ENCODE measurements around the gene IRF5.

GRCh38 chr7:128941946-128942526 is 4.3 kb downstream of the IRF5 start:
- TF ChIP-seq CTCF (IDR thresholded peaks at IDR 0.05 in 8 of 11, conservative IDR thresholded peaks at IDR 0.05 in 3 of 11) (no peak), POLR2A (IDR thresholded peaks at IDR 0.05) (no peak)

All from spleen (tissue), 7 donors.